ENCODE measurements around the gene CABP4. TPM values are rescaled to one million over a fixed set of nuclear protein-coding genes. Genes with fewer than 3 reads are reported as not detected.

CABP4 gene
- total RNA-seq, 1 experiment from 2014 or later: not detected

DNA sequence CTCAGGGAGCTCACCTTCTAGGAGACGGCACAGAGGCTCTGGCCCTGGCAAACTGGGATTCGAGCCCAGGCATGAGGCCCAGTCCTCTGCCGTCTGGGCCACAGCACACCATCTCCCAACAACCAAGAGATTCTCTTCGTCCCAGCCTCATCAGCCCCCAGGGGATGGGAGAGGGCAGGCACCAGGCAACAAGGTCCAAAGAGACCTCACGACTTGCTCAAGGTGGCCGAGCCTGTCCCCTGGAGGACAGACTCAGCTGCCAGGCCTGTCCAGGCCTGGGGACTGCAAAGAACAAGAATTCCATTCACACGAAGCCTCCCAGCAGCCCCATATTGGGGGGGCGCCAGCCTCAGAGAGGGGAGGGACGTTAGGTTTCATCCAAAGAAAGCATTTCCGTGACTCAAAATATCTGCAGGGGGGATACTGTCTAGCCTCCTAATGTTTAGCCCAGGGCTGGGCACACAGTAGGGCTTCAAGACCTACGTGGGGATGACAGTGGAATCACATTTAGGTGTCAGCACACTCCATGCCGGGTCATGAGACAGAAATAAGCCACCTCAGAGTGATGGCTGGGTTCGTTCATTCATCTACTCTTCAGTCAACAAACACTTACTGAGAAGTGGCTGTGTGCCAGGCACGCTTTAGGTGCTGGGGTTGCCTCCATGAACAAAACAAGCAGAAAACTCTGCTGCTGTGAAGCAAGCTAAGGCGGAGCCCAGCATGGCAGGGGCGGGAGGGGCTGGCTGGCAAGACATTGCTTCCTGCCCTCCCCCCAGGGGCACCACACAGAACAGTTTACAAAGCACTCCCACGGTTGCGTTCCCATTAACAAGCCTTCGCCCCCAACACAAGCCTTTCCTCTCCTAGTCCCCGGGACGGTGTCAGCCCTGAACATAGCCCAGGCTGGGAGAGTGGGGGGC, 38.5 kb upstream of the CABP4 start:
- Mint-ChIP-seq H3K4me3 (ENCODE audit: unreplicated experiment) (peak overlapping the region; percentile 64), H3K27ac (ENCODE audit: unreplicated experiment) (no peak overlapping the region), H3K9me3 (ENCODE audit: unreplicated experiment) (no peaks in the 10 kb centered on the region), H3K4me1 (ENCODE audit: low read depth, unreplicated experiment) (peaks cover 27% of the 10 kb centered on the region), H3K27me3 (ENCODE audit: insufficient read depth, unreplicated experiment) (no peaks in the 10 kb centered on the region), H3K36me3 (ENCODE audit: insufficient read depth, unreplicated experiment) (peaks cover 22% of the 10 kb centered on the region)
- no peaks in the 10 kb centered on the region for H3K27me3 ChIP-seq (replicated peaks; ENCODE audit: control insufficient read depth, insufficient read depth, low read length)
- H3K4me3 ChIP-seq (ENCODE audit: low read depth, low read length): no peak overlapping the region
- no peak for DNase-seq
- no TSS peak for BruUV-seq (replicated peaks)
- TF ChIP-seq, protein P1, sequence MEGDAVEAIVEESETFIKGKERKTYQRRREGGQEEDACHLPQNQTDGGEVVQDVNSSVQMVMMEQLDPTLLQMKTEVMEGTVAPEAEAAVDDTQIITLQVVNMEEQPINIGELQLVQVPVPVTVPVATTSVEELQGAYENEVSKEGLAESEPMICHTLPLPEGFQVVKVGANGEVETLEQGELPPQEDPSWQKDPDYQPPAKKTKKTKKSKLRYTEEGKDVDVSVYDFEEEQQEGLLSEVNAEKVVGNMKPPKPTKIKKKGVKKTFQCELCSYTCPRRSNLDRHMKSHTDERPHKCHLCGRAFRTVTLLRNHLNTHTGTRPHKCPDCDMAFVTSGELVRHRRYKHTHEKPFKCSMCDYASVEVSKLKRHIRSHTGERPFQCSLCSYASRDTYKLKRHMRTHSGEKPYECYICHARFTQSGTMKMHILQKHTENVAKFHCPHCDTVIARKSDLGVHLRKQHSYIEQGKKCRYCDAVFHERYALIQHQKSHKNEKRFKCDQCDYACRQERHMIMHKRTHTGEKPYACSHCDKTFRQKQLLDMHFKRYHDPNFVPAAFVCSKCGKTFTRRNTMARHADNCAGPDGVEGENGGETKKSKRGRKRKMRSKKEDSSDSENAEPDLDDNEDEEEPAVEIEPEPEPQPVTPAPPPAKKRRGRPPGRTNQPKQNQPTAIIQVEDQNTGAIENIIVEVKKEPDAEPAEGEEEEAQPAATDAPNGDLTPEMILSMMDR (IDR thresholded peaks at IDR 0.05; ENCODE audit: insufficient read depth in 1 of 2, low read depth in 1 of 2, low read length in 1 of 2, severe bottlenecking in 1 of 2, unreplicated experiment in 1 of 2): no peak
- ChIA-PET POLR2A (interaction anchor here (1.1 kb wide), 1 partner anchor 15 kb away, joined by 8 read pairs; the partner anchor contains the start of gene PPP1CA), CTCF (no interaction called here)
- H3K36me3 ChIP-seq (ENCODE audit: control insufficient read depth, insufficient read depth, low read length): no peaks in the 10 kb centered on the region
- intact Hi-C loops (cut with micrococcal nuclease; ENCODE audit: unreplicated experiment): no loop called here
- H3K4me1 ChIP-seq: peaks cover 18% of the 10 kb centered on the region
- no peaks in the 10 kb centered on the region for H3K9me3 ChIP-seq

DNA sequence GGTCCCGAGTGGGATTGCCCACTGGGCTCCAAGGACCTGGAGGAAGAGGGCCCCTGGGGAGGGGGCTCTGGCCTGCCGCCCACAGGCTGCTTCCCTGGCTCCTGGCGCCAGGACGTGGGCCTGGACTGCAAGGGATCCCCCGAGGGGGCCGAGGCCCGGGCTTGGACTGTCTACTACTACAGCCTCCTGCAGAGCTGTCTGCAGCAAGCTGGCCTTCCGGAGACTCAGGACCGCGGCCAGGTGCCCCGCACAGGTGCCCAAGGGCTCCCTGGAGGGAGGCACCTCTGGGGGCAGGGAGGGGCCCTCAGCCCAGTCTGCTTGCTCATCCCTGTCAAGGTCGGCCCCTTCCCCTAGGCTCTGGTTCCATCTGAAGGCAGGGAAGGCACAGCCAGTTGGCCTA, 37.7 kb upstream of the CABP4 start:
- peaks cover 18% of the 10 kb centered on the region for H3K4me1 ChIP-seq
- POLR2A ChIA-PET: interaction anchor here (1.1 kb wide), 2 partner anchors 15 to 16 kb away, joined by 4 to 8 read pairs; partner anchors contain the start of gene PPP1CA
- Mint-ChIP-seq H3K27ac (ENCODE audit: unreplicated experiment) (no peak overlapping the region), H3K36me3 (ENCODE audit: insufficient read depth, unreplicated experiment) (peaks cover 22% of the 10 kb centered on the region), H3K9me3 (ENCODE audit: unreplicated experiment) (no peaks in the 10 kb centered on the region), H3K27me3 (ENCODE audit: insufficient read depth, unreplicated experiment) (no peaks in the 10 kb centered on the region), H3K4me3 (ENCODE audit: unreplicated experiment) (no peak overlapping the region), H3K4me1 (ENCODE audit: low read depth, unreplicated experiment) (peaks cover 28% of the 10 kb centered on the region)
- no peaks in the 10 kb centered on the region for H3K9me3 ChIP-seq
- intact Hi-C loops (cut with micrococcal nuclease; ENCODE audit: unreplicated experiment): no loop called here
- H3K4me3 ChIP-seq (ENCODE audit: low read depth, low read length): no peak overlapping the region
- TF ChIP-seq, protein P1 (IDR thresholded peaks at IDR 0.05; ENCODE audit: insufficient read depth in 1 of 2, low read depth in 1 of 2, low read length in 1 of 2, severe bottlenecking in 1 of 2, unreplicated experiment in 1 of 2): no peak
- DNase-seq: no peak
- no peaks in the 10 kb centered on the region for H3K36me3 ChIP-seq (ENCODE audit: control insufficient read depth, insufficient read depth, low read length)
- no peaks in the 10 kb centered on the region for H3K27me3 ChIP-seq (replicated peaks; ENCODE audit: control insufficient read depth, insufficient read depth, low read length)
- CTCF ChIA-PET: interaction anchor here (4.1 kb wide), 1 partner anchor 16 kb away, joined by 45 read pairs; the partner anchor contains the start of gene PPP1CA
- BruUV-seq (replicated peaks): no TSS peak

DNA sequence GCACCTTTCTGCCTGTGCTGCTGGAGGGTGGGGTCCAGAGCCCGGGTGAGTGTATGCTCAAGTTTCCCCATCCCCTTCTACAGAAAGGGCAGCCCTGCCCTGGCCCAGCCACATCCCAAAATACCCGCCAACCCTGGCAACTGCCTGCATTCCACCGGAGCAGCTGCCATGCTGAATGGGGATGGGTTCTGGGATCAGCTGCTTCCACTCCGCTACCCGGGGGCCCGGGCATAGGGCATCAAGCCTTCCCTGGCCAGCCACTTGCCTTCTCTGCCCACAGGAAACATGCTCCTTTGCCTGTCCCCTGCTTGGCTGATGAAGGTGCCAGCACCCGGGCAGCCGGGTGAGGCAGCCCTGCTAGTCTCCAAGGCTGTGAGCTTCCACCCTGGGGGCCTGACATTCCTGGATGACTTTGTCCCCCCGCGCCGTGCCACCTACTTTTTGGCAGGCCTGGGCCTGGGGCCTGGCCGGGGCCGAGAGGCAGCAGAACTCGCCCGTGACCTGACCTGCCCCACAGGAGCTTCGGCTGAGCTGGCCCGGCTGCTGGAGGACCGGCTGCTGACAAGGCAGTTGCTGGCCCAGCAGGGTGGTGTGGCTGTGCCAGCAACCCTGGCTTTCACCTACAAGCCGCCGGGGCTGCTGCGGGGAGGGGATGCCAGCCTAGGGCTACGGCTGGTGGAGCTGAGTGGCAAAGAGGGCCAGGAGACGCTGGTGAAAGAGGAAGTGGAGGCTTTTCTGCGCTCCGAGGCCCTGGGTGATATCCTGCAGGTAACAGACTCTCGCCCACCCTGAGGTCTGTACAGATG, 36.5 kb upstream of the CABP4 start:
- H3K4me3 ChIP-seq (ENCODE audit: low read depth, low read length): no peak overlapping the region
- no peaks in the 10 kb centered on the region for H3K9me3 ChIP-seq
- DNase-seq: no peak
- Mint-ChIP-seq H3K4me1 (ENCODE audit: low read depth, unreplicated experiment) (peaks cover 36% of the 10 kb centered on the region), H3K27ac (ENCODE audit: unreplicated experiment) (no peak overlapping the region), H3K27me3 (ENCODE audit: insufficient read depth, unreplicated experiment) (no peaks in the 10 kb centered on the region), H3K4me3 (ENCODE audit: unreplicated experiment) (peak overlapping the region; percentile 71), H3K9me3 (ENCODE audit: unreplicated experiment) (no peaks in the 10 kb centered on the region), H3K36me3 (ENCODE audit: insufficient read depth, unreplicated experiment) (peaks cover 29% of the 10 kb centered on the region)
- BruUV-seq (replicated peaks): no TSS peak
- no peaks in the 10 kb centered on the region for H3K27me3 ChIP-seq (replicated peaks; ENCODE audit: control insufficient read depth, insufficient read depth, low read length)
- CTCF ChIA-PET: interaction anchor here (1.4 to 4.1 kb wide), 2 partner anchors 11 to 17 kb away, joined by 3 to 45 read pairs; partner anchors contain the start of gene PPP1CA
- POLR2A ChIA-PET: interaction anchor here (0.6 to 1.1 kb wide), 3 partner anchors 17 to 25 kb away, joined by 3 to 5 read pairs (median 4); partner anchors contain the start of genes CORO1B and PPP1CA
- TF ChIP-seq, protein P1 (IDR thresholded peaks at IDR 0.05; ENCODE audit: insufficient read depth in 1 of 2, low read depth in 1 of 2, low read length in 1 of 2, severe bottlenecking in 1 of 2, unreplicated experiment in 1 of 2): no peak
- H3K4me1 ChIP-seq: peaks cover 18% of the 10 kb centered on the region
- no peaks in the 10 kb centered on the region for H3K36me3 ChIP-seq (ENCODE audit: control insufficient read depth, insufficient read depth, low read length)
- intact Hi-C loops (cut with micrococcal nuclease; ENCODE audit: unreplicated experiment): no loop called here
